ENCODE measurements around the gene SATL1. TPM values are rescaled to one million over a fixed set of nuclear protein-coding genes. Genes with fewer than 3 reads are reported as not detected.
A peak's percentile ranks its signal among the peaks of the same experiment; 100 is the strongest.
"Not testable (repeated sequence)": the region's sequence is repeated elsewhere in the genome, so short reads cannot be mapped to it uniquely, and the experiment has no call there.

The SATL1 gene
- polyA plus RNA-seq (2013) = 0.07 TPM

GRCh38 chrX:85243761-85244449 is at the start of gene SATL1, which contains the start of gene ZNF711:
TSS of gene SATL1 (minus strand) at chrX:85243779. CDS start at chrX:85108968, 134,811 bp downstream.
TSS of gene ZNF711 (plus strand) at chrX:85243991. CDS start at chrX:85247573, 3,582 bp downstream.
- WGBS (ENCODE audit: insufficient coverage) = 37% methylated on average over 48 of the region's 65 CpGs
- peak; percentile 87 to 96 (median 94) for DNase-seq

GRCh38 chrX:85288992-85289723 is 45.6 kb upstream of the SATL1 start:
- Histone ChIP-seq H3K4me3 (ENCODE audit: control insufficient read depth in 1 of 7, extremely low read depth in 1 of 7, insufficient read depth in 4 of 7, low read depth in 2 of 7, low read length in 6 of 7) (no peak overlapping the region), H3K27ac (ENCODE audit: insufficient read depth in 1 of 2, low read depth in 1 of 2, low read length in 2 of 2, poor library complexity in 1 of 2, severe bottlenecking in 2 of 2) (no peak overlapping the region), H3K4me1 (ENCODE audit: control extremely low read depth in 1 of 4, control insufficient read depth in 4 of 4, insufficient read depth in 4 of 4, low read length in 3 of 4) (no peaks in the 10 kb centered on the region), H3K9me3 (ENCODE audit: control extremely low read depth in 1 of 5, control insufficient read depth in 4 of 5, insufficient read depth in 2 of 5, low read depth in 1 of 5, low read length in 4 of 5) (peaks cover 0 to 4% (median 0%) of the 10 kb centered on the region in 5 experiments), H3K36me3 (ENCODE audit: control insufficient read depth in 4 of 4, insufficient read depth in 4 of 4, low read length in 3 of 4) (no peaks in the 10 kb centered on the region), H3K27me3 (replicated peaks in 2 of 5; ENCODE audit: control insufficient read depth in 4 of 5, insufficient read depth in 5 of 5, low read length in 4 of 5) (no peaks in the 10 kb centered on the region)
- no peak for DNase-seq
- POLR2A ChIA-PET = no interaction called here
- CTCF ChIA-PET = no interaction called here
- WGBS (ENCODE audit: insufficient coverage) = 98% methylated on average over 5 of the region's 7 CpGs

More at GRCh38 chrX:85243761-85244449, at the start of gene SATL1, which contains the start of gene ZNF711:
- Histone ChIP-seq H3K27ac (ENCODE audit: insufficient read depth in 1 of 2, low read depth in 1 of 2, low read length in 2 of 2, poor library complexity in 1 of 2, severe bottlenecking in 2 of 2) (peak within 1 kb of the TSS; percentile 59 to 83), H3K4me3 (ENCODE audit: control insufficient read depth in 1 of 7, extremely low read depth in 1 of 7, insufficient read depth in 4 of 7, low read depth in 2 of 7, low read length in 6 of 7) (peak within 1 kb of the TSS; percentile 60 to 94 (median 77)), H3K27me3 (replicated peaks in 2 of 5; ENCODE audit: control insufficient read depth in 4 of 5, insufficient read depth in 5 of 5, low read length in 4 of 5) (no peaks in the 10 kb centered on the region), H3K9me3 (ENCODE audit: control extremely low read depth in 1 of 5, control insufficient read depth in 4 of 5, insufficient read depth in 2 of 5, low read depth in 1 of 5, low read length in 4 of 5) (no peaks in the 10 kb centered on the region), H3K36me3 (ENCODE audit: control insufficient read depth in 4 of 4, insufficient read depth in 4 of 4, low read length in 3 of 4) (peaks cover 0 to 3% (median 0%) of the 10 kb centered on the region in 4 experiments), H3K4me1 (ENCODE audit: control extremely low read depth in 1 of 4, control insufficient read depth in 4 of 4, insufficient read depth in 4 of 4, low read length in 3 of 4) (peaks cover 0 to 7% (median 2%) of the 10 kb centered on the region in 4 experiments)
- ChIA-PET CTCF (interaction anchor here (0.6 to 0.7 kb wide), 2 partner anchors 636 to 810 kb away, joined by 3 to 4 read pairs; no protein-coding TSS in a partner anchor), POLR2A (no interaction called here)

GRCh38 chrX:85285286-85285685 is 41.7 kb upstream of the SATL1 start:
- H3K9me3 ChIP-seq (ENCODE audit: control extremely low read depth in 1 of 5, control insufficient read depth in 4 of 5, insufficient read depth in 2 of 5, low read depth in 1 of 5, low read length in 4 of 5); H3K27ac ChIP-seq (ENCODE audit: insufficient read depth in 1 of 2, low read depth in 1 of 2, low read length in 2 of 2, poor library complexity in 1 of 2, severe bottlenecking in 2 of 2); H3K4me1 ChIP-seq (ENCODE audit: control extremely low read depth in 1 of 4, control insufficient read depth in 4 of 4, insufficient read depth in 4 of 4, low read length in 3 of 4); H3K4me3 ChIP-seq (ENCODE audit: control insufficient read depth in 1 of 7, extremely low read depth in 1 of 7, insufficient read depth in 4 of 7, low read depth in 2 of 7, low read length in 6 of 7); POLR2A ChIA-PET; CTCF ChIA-PET; DNase-seq; H3K36me3 ChIP-seq (ENCODE audit: control insufficient read depth in 4 of 4, insufficient read depth in 4 of 4, low read length in 3 of 4); H3K27me3 ChIP-seq (replicated peaks in 2 of 5; ENCODE audit: control insufficient read depth in 4 of 5, insufficient read depth in 5 of 5, low read length in 4 of 5): not testable (repeated sequence)
- no CpG with 5 or more reads among the region's 6 CpGs for WGBS (ENCODE audit: insufficient coverage)

GRCh38 chrX:85244450-85245211 is 1.1 kb upstream of the SATL1 start:
- peak in 2 of 3 donors; percentile 66 to 67 for DNase-seq
- Histone ChIP-seq H3K27me3 (replicated peaks in 2 of 5; ENCODE audit: control insufficient read depth in 4 of 5, insufficient read depth in 5 of 5, low read length in 4 of 5) (no peaks in the 10 kb centered on the region), H3K9me3 (ENCODE audit: control extremely low read depth in 1 of 5, control insufficient read depth in 4 of 5, insufficient read depth in 2 of 5, low read depth in 1 of 5, low read length in 4 of 5) (no peaks in the 10 kb centered on the region), H3K4me3 (ENCODE audit: control insufficient read depth in 1 of 7, extremely low read depth in 1 of 7, insufficient read depth in 4 of 7, low read depth in 2 of 7, low read length in 6 of 7) (peak overlapping the region; percentile 60 to 94 (median 77)), H3K4me1 (ENCODE audit: control extremely low read depth in 1 of 4, control insufficient read depth in 4 of 4, insufficient read depth in 4 of 4, low read length in 3 of 4) (peaks cover 0 to 7% (median 2%) of the 10 kb centered on the region in 4 experiments), H3K27ac (ENCODE audit: insufficient read depth in 1 of 2, low read depth in 1 of 2, low read length in 2 of 2, poor library complexity in 1 of 2, severe bottlenecking in 2 of 2) (peak overlapping the region; percentile 59 to 83), H3K36me3 (ENCODE audit: control insufficient read depth in 4 of 4, insufficient read depth in 4 of 4, low read length in 3 of 4) (peaks cover 0 to 3% (median 0%) of the 10 kb centered on the region in 4 experiments)
- CTCF ChIA-PET = interaction anchor here (0.6 to 1.1 kb wide), 3 partner anchors 18 to 809 kb away, joined by 3 to 4 read pairs (median 3); no protein-coding TSS in a partner anchor
- 25% methylated on average over 7 of the region's 42 CpGs for WGBS (ENCODE audit: insufficient coverage)
- POLR2A ChIA-PET = interaction anchor here (0.9 kb wide), 1 partner anchor 11 kb away, joined by 3 read pairs; no protein-coding TSS in a partner anchor

GRCh38 chrX:85243155-85243554 is 424 bp downstream of the SATL1 start:
- Histone ChIP-seq H3K27me3 (replicated peaks in 2 of 5; ENCODE audit: control insufficient read depth in 4 of 5, insufficient read depth in 5 of 5, low read length in 4 of 5) (no peaks in the 10 kb centered on the region), H3K4me3 (ENCODE audit: control insufficient read depth in 1 of 7, extremely low read depth in 1 of 7, insufficient read depth in 4 of 7, low read depth in 2 of 7, low read length in 6 of 7) (peak overlapping the region in 5 of 7 experiments; percentile 3 to 94 (median 77)), H3K4me1 (ENCODE audit: control extremely low read depth in 1 of 4, control insufficient read depth in 4 of 4, insufficient read depth in 4 of 4, low read length in 3 of 4) (peaks cover 0 to 7% (median 2%) of the 10 kb centered on the region in 4 experiments), H3K36me3 (ENCODE audit: control insufficient read depth in 4 of 4, insufficient read depth in 4 of 4, low read length in 3 of 4) (no peaks in the 10 kb centered on the region), H3K27ac (ENCODE audit: insufficient read depth in 1 of 2, low read depth in 1 of 2, low read length in 2 of 2, poor library complexity in 1 of 2, severe bottlenecking in 2 of 2) (no peak overlapping the region), H3K9me3 (ENCODE audit: control extremely low read depth in 1 of 5, control insufficient read depth in 4 of 5, insufficient read depth in 2 of 5, low read depth in 1 of 5, low read length in 4 of 5) (no peaks in the 10 kb centered on the region)
- DNase-seq = peak in 2 of 3 donors; percentile 13 to 16
- CTCF ChIA-PET = no interaction called here
- POLR2A ChIA-PET = no interaction called here
- WGBS (ENCODE audit: insufficient coverage) = 91% methylated on average over 1 of the region's 2 CpGs

- H3K36me3 ChIP-seq (ENCODE audit: control insufficient read depth in 4 of 4, insufficient read depth in 4 of 4, low read length in 3 of 4) = no peaks in the 10 kb centered on the region
- H3K4me1 ChIP-seq (ENCODE audit: control extremely low read depth in 1 of 4, control insufficient read depth in 4 of 4, insufficient read depth in 4 of 4, low read length in 3 of 4) = no peaks in the 10 kb centered on the region
- no peak for DNase-seq
- H3K27me3 ChIP-seq (replicated peaks in 2 of 5; ENCODE audit: control insufficient read depth in 4 of 5, insufficient read depth in 5 of 5, low read length in 4 of 5) = no peaks in the 10 kb centered on the region
- 90% methylated on average over 2 of the region's 2 CpGs for WGBS (ENCODE audit: insufficient coverage)
- POLR2A ChIA-PET = no interaction called here
- H3K27ac ChIP-seq (ENCODE audit: insufficient read depth in 1 of 2, low read depth in 1 of 2, low read length in 2 of 2, poor library complexity in 1 of 2, severe bottlenecking in 2 of 2) = no peak overlapping the region
- no peak overlapping the region for H3K4me3 ChIP-seq (ENCODE audit: control insufficient read depth in 1 of 7, extremely low read depth in 1 of 7, insufficient read depth in 4 of 7, low read depth in 2 of 7, low read length in 6 of 7)
- H3K9me3 ChIP-seq (ENCODE audit: control extremely low read depth in 1 of 5, control insufficient read depth in 4 of 5, insufficient read depth in 2 of 5, low read depth in 1 of 5, low read length in 4 of 5) = no peaks in the 10 kb centered on the region
- CTCF ChIA-PET = no interaction called here
Measured at GRCh38 chrX:85223359-85223758, 20.2 kb downstream of the SATL1 start.
